HG02763 (cell line): Measurements from ENCODE around the gene ARHGAP25.

Experiments
- ATAC-seq: cut with Tn5 transposase; IDR thresholded peaks from one replicate; pipeline ENCODE4 v1.9.1; 2021; ENCODE audit warnings: mild to moderate bottlenecking, moderate library complexity; ENCODE audit not compliant: unreplicated experiment

Gene ARHGAP25

DNA sequence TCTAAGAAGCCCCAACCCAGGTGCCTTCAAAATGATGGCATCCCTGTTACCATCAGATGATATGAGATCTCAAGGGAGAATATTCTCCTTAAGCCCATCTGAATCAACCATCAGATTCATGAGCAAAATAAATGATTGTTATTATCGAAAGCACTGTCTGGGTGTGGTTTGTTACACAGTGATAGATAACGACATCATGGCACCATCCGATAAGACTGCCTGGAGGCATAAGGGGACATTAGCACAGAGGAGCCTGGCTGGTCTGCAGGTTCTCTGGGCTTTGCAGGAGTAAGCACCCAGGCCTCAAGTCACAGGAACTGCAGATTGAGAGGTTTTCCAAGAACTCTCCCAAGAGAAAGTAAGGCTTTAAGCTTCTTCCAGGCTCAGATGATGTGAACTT lies 120.9 kb downstream of the ARHGAP25 start:
- ATAC-seq: no peak

DNA sequence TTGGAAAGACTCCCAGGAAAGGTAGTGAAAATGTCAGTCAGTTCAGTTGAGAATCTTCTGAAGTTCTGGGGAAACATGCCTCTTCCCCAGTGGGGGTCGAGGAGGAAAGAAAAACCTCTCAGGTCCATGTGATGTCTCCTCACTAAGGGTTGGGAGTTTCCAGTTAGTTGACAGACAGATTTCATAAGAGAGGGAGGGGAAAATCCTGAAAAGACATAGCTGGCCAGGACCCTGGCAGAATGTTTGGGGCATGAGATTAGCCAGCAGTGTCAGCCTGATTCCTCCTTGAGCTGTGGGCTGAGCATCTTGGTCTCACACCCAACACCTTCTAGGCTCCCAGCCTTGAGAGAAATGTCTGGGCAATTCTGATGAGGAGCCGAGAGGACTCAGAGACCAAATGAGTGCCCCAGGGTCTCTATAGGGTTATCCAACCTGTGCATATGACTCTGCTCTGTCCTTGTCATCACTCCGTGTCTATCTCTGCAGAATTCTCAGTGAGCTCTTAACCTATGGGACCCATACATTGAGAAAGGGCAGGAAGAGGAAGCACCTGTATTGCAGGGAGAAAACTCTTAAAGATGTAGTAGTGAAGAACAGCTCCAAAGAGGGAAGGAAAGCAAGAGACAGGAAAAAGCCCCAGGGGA lies 122.7 kb downstream of the ARHGAP25 start:
- no peak for ATAC-seq

GRCh38 chr2:68857855-68858456 lies 123.3 kb downstream of the ARHGAP25 start:
- no peak for ATAC-seq

DNA sequence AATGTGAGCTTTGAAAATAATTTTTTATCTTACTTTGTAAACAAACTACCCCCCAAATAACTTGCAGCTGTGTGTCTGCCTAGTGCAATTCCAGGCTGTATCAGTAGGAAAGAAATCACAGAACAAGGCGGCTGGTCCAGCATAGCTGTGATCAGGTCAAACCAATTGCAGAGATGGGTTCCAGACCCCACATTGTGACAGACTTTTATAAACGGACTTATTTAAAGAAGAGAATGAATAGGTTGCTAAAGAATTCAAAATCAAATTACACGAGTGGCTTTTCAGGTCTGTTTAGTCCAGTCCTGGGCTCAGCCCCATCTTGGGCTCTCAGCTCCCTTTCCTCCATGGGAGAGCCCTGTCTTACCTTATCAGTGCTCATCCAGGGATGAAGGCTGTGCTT lies 125.5 kb downstream of the ARHGAP25 start:
- ATAC-seq: no peak

DNA sequence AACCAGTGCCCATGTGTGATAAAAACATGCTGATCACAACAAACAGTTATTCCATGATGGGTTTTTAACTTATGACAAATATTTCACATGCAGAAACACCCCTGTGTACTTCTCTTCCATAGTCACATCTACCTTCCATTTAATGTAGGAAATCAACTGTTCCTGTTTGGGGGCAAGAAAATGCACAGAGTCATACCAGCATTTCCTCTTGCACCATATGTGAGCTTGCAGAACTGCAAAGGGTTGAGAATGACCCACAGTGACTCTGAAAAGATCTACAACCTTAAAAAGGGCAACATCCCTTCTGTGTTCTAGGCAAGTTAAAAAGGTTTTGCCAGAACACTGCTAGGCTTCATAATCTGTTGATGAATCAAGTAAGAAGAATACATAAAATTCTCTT lies 126.7 kb downstream of the ARHGAP25 start:
- ATAC-seq: no peak

DNA sequence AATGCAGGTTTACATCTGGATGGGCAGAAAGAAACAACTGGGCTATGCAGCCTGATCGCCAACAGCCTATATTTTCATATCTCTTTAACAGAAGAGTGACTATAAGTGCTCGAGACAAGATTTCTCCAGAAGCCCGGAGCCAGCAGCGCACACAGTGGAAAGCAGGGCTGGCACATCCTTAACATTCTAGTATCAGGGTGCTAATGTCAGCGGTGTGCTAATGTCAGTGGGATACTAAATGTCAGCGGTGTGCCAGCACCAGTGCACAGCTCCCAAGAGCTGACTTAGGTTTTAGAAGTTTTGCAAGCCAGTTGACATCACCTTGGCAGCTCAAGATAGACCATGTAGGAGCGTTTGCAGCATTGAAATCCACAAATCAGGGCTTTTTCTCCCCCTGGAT lies 128.3 kb downstream of the ARHGAP25 start:
- ATAC-seq: no peak

GRCh38 chr2:68863996-68864395 lies 129.4 kb downstream of the ARHGAP25 start:
- ATAC-seq: no peak

DNA sequence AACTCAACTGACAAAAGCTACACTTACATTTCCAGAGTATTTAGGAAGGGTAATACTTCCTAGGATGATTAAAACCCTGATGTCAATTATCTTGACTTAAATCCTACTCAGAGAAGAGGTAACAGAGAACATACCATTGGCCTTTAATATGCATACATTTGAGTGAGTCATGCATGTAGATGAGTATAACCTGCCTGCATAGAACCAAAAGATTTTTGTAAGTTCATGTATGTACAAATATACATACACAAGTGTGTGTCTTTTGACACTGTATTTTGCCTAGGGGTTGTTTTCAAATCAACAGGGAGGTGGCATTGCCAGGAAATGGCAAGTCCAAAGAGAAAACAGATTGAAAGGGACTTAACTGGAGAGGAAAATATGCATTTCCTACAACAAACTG lies 130.5 kb downstream of the ARHGAP25 start:
- no peak for ATAC-seq

DNA sequence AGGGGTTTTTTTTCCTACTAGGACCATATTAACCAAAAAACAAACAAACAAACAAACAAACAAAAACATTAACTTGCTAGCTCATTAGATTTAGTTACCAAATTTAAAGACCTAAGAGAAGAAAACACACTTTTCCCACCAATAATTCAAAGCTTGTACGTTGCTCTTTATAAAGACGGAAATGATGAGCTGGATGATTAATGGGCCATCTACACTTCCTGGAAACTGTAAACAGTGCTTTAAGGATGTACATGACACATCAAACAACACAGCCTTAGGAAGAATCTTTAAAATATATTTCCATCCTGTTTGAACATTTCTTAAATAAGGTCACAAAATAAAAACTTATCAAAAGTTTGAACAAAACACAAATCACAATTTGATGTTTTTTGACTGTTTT lies 135.6 kb downstream of the ARHGAP25 start:
- no peak for ATAC-seq

GRCh38 chr2:68871159-68871764 lies 136.7 kb downstream of the ARHGAP25 start, which contains the start of gene BMP10:
TSS of gene BMP10 (minus strand) at chr2:68871397. CDS start at chr2:68871358, 39 bp downstream.
- ATAC-seq: no peak
